ENCODE results near the gene GPR142.

Gene GPR142, protein sequence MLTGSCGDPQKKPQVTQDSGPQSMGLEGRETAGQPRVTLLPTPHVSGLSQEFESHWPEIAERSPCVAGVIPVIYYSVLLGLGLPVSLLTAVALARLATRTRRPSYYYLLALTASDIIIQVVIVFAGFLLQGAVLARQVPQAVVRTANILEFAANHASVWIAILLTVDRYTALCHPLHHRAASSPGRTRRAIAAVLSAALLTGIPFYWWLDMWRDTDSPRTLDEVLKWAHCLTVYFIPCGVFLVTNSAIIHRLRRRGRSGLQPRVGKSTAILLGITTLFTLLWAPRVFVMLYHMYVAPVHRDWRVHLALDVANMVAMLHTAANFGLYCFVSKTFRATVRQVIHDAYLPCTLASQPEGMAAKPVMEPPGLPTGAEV

DNA sequence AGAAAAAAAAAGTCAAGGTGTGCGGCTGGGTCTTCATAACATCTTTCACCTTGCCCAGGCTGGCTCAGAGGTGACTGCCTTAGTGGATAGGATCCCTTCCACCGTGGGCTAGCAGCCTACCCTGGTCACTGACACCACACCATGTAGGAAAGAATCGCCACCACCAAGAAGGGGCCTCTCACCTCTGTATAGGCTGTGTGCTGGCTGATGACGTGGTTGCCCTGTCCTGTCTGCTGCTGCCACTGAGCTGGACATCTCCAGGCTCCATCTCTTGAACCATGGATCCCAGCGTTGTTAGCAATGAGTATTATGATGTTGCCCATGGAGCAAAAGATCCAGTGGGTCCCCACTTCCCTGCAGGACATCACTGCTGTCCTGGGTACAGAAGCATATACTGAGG, at the start of gene GPR142:
Gene GPR142, plus strand, starts transcription at position 301 of the 400 bp plus-strand sequence. CDS start 2,035 bp downstream, outside the sequence.
- FAIRE-seq, result no peak

DNA sequence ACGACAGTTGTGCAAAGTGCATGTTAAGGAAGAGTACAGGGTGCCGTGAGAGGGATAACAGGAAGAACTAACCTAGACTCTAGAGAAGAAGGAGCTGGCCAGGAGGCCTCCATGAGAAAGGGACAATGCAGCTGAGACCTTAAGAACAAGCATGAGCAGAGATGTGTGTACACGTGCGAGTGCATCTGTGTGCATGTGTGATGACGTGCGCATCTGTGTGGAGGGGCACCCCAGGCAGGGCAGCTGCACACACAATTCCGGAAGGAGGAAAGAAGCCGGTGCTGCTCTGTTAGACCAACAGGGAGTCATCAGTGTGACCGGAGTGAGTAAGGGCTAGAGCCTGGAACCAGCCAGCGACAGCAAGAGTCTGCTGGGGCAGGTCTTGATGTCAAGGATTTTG, 48.9 kb upstream of the GPR142 start:
- no peak for FAIRE-seq

DNA sequence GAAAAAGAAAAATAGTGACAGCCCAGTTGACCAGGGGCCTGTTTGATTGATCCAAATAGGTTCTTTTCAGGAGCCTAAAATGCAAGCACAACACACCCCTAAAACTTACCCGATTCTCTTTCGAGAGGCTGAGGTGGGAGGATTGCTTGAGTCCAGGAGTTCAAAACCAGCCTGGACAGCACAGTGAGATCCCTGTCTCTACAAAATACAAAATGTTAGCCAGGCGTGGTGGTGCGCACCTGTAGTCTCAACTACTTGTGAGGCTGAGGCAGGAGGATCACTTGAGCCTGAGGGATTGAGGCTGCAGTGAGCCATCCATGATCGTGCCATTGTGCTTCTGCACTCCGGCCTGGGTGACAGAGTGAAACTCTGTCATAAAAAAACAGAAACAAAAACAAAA, 42.8 kb upstream of the GPR142 start:
- no peak for FAIRE-seq

DNA sequence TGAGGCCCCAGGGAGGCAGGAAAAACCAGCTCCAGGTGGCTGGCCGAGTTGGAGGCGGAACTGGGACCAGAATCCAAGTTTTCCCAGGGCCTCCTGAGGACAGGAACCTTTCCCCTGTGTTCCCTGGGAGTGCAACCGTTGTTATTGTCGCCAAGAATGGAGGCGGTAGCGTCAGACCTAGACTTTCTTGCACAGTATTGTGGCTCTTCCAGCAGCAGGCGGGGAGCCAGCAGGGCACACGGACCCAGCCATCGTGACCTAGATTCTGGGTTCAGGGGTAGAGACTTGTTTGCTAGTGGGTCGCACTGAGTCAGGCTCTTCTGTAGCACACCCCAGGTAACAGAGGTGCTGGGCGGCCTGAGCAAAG, 41.9 kb upstream of the GPR142 start:
- FAIRE-seq, result no peak

DNA sequence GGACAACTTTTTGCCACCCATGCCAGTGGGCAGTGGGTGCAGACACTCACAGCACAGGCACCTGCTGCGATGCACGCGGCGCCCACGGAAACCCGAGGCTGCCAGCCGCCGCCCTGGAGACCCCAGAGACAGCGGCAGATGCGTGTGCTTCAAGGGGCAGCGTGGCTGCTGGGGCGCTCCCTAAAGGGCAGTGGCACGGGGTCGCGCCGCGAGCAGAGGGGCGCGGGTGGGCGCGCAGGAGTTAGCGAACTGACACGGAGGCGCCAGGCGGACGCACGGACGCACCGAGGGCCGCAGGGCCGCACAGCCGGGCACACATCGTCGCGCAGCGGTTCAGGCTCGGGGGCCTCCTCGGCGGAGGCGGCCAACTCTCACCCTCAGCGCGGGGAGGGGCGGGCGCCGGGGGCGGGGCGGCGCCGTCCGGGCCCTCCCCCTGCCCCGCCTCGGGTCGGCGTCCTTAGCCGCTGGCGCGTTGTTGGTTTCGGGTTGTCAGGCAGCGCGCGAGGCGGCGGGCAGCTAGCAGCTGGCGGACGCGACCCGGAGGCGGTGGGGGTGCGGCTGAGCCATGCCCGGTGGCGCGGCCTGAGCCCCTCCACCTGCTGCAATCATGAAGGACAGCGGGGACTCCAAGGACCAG, 41.4 kb upstream of the GPR142 start, which contains the start of gene KIF19:
Gene KIF19, plus strand, starts transcription at position 484 of the 637 bp plus-strand sequence. Its CDS starts 124 bp downstream, at position 608.
- no peak for FAIRE-seq

DNA sequence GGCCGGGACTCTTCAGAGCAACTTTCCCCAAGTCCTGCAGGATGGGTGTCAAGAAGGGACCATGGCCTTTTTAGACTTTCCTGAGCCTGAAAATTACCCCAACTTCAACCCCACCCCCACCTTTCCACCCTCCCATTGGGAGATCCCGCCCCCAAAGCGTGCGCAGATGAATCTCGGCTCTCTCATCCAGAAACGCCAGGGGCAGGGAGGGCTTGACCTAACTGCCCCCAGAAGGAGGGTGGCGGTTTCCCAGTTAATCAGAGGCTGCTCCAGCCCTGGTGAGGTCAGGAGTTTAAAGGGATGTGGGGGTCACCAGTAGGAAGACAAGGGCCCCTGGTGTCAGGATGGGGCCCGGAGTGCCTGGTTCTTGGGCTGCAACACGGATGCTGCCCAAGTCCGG, 40.8 kb upstream of the GPR142 start:
- no peak for FAIRE-seq

DNA sequence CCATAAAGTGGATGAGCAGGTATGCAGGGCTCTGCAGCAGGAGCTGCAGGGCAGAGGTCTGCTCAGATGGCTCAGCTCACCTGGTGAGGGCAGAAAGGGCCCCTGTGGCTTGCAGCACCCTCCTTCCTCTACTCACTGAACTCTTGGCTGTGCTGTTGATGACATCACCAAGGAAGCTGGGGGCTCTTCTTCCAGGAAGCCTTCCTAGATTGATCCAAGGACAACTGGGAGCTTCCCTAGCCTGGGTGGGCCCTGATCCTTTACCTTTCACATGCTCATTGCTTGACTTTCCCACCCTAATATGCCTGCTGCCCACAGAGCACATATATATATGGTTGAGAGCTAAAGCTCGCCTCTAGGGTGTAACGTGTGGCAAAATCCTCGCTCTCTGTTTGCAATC, 38.8 kb upstream of the GPR142 start:
- no peak for FAIRE-seq

DNA sequence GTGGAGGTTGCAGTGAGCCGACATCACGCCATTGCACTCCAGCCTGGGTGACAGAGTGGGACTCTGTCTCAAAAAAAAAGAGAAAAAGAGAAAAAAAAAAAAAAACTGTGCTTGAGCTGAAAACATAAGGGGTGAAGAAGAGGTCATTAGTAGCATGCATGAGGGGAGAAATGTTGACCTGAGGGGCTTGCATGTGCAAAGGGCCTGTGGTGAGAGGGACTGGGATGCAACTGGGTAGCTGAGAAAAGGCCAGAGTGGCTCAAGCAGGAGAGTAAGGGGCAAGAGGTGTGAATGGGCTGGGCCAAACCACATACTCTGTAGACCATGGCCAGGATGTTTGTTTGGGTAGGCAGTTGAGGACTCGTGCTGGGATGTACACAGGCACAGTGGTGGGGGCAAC, 37.9 kb upstream of the GPR142 start:
- FAIRE-seq, result no peak

DNA sequence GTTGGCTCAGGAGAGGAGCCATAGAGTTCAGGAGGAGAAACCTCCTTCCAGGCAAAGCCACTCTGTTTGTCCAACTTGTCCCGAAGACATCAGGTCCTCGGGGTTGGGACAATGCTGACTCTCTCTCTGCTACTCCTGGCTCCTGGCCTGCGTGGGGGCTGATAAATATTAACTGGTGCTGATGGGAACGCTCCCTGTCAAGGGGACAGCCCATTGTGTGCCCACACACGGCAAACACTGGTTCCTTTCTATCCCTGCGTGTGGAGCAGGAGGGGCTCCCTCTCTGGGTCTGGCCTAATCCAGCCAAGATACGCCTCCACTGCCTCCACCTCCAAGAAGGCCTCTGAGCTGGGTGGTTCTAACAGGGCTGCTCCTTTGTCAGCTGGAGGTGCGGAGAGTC, 36.9 kb upstream of the GPR142 start:
- FAIRE-seq, result no peak

DNA sequence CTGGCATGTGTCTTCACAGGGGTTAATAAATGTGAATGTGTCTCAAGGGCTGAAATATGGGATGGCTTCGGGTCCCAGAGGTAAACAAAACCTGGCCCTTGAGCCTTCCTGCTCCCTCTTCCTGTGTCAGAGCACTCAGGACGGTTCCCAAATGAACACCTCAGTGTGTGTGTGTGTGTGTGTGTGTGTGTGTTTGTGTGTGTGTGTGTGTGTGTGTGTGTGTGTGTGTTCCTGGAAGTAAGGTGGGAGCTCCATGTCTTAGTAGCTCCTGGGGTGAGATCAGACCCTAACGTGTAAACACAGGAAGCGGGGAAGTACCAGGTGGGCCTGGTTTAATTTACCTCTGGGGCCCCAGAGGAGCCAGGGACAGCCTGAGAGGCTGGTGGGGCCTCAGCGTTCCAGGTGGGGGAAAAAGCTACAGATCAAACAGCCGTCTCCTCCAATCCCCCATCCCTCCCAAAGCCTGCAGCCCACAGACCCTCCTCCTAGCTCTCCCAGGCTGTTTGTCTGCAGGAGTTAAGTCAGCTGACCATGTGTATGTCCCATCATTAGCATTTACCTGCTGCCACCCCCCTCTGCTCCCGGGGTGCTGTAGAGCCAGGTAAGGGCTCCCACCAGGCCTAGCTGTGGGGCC, 35.2 kb upstream of the GPR142 start:
- no peak for FAIRE-seq

DNA sequence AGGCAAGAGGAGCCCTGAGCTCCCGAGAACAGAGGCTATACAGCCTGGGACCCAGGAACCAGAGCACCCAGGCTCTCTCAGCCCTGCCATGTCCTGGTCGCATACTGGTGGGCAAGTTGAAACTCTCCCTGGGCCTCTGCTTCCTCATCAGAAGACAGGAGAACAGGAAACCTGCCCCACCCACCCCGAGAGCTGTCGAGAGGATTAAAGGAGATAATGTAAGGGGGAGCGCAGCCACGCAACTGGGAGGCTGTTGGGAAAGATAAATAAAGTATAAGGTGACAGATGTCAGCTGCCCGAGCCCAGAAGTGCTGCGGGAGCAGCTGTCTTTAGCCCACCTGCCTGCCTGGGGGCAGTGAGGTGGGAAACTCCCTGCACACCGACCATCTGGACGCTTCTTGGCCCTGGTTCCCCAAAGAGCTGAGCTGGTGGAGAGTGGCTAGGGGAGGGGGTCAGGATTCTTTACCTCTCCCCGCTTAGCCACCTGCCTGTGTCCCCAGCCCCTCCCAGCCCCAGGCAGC, 34.5 kb upstream of the GPR142 start:
- no peak for FAIRE-seq

DNA sequence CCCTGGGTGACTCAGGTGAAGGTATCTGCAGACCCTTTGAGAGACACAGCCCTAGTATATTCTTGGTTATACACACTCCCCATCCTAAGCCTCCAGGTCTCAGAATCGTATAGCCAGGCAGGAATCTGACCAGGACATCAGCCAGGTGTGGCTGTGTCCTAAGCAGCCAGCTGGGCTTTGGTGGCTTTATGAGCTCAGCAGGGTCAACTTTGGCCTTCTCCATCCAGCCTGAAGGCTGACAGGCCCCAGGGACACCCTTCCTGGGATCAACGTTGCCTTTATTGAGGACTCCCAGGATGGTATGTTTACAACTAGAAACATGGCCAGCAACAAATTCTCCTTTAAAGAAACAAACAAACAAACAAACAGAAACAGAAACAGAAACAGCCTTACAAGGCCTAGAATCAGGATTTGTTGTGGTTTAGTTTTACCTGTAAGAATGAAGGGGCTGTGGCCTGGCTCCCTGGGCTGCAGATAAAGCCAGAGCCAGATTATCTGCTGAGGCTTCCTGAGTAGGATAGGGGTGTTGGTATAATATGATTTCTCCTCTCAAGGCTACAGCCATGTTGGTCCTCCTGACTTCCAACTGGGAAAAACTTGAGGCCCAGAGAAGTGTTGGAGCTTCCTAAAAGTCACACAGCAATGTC, 32.8 kb upstream of the GPR142 start:
- no peak for FAIRE-seq

DNA sequence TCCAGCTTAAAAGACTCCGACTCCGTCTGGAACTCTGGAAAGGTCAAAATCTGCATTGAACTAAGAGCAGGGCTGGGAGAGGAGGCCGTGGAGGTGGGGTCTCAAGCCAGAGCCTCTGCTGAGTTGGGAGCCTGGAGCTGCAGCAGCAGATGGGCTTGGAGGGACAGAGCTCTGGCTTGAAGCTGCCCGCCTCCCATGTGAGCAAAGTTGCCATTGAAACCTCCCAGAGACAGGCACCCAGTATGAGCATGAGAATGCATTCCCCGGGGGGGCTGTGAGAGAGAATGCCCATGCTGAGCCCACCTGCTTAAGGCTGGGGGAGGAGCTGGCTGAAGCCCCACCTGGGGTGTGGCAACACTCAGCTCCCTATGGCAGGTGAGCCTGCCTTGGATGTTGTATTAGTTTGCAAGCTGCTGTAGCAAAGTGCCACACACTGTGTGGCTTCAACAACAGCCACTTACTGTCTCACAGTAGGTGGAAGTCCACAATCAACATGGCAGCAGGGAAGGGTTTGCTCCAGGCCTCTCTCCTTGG, 31.7 kb upstream of the GPR142 start:
- FAIRE-seq, result no peak

DNA sequence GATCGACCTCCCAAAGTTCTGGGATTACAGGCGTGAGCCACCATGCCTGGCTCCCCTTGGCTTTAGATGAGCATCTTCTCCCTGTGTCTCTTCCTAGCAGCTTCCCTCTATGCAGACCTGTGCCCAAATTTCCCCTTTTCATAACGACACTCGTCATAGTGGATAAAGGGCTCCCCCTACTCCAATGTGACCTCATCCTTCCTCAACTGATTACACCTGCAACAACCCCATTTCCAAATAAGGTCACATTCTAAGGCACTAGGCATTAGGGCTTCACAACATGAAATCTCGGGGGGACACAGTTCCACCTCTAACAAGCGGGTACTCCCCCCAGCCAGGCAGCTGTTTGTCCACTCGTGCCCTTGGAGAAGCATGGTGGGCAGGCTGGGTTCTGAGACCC, 31.0 kb upstream of the GPR142 start:
- FAIRE-seq, result no peak

DNA sequence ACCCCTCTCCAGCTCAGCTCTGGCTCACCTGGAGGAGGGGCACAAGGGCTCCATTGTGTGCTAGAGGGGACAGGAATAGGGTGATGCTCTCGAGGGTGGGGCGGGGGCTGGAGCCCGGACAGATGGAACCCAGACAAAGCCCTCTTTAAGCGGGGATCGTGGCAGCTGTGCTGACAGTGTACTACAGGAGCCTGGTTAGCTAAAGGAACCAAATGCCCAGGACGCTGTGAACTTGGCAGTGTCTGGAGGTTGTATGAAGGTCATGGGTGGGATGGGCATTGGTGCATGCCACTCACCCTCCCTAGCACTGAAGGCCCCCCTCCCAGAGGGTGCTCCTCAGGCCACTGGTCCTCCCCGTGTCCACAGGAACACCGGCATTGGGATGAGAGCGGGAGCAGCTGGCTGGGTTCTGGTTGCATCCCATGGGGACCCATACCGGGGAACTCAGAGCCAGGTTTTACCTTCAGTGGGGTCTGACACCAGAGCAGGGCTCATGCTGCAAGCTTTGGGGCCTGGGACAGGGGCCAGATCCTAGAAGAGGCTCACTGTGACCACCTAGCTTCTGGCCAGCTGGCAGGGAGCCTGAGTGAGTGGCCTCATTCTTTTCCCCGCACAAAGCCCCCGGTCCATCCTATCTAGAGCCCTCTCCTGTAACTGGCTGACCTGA, 29.3 kb upstream of the GPR142 start:
- no peak for FAIRE-seq

DNA sequence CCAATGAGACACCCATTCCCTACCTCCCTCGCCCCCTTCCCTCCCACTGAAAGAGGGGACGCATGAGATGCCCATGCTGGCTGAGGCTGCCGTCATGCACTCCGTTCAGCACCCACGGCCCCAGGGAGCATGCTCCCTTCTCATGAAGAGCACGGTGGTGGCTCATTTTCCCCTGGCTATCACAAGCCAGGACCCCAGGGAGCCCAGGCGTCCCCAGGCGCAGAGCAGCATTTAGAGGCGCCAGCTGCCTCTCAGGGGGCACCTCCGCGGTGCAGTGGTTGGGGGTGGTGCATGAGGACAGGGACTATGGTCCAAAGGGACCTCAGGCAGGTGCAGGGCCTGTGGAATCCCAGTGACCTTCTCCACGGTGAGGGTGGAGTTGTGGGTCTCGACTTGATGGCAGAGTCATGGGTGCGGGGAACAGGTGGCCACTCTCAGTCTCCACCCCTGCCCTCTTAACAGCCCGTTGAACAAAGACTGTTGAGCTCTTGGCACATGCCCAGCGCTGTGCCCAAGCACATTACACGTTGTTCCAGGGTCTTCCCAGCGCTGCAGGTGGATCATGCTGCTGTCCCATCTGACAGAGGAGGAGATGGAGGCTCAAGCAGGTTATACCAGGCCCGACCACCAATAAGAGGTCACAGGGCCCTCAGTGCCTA, 27.6 kb upstream of the GPR142 start:
- FAIRE-seq, result no peak

DNA sequence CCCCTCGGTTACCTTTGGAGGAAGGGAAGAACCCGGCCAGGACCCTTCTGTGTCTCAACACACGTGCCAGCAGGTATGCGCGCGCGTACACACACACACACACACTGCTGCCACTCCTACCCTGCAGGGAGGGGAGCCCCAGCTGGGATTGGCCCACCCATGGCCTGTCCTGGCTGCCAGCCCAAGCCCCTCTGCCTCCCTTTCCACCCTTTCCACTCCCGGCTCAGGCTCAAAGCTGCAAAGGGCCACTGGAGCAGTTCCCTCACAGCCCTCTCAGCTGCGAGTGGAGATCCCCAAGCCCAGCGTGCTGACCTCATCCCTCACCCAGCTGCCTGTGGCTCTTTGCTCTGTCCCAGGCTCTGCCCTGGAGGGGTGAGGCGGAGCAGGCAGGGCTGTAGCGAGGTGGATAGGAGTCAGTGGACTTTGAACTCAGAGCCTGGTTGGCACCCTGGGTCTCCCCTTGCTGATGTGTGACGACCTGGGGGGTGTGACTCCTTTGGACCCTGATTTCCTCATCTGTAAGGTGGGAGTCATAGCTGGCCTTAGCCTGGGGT, 26.8 kb upstream of the GPR142 start:
- FAIRE-seq, result no peak

DNA sequence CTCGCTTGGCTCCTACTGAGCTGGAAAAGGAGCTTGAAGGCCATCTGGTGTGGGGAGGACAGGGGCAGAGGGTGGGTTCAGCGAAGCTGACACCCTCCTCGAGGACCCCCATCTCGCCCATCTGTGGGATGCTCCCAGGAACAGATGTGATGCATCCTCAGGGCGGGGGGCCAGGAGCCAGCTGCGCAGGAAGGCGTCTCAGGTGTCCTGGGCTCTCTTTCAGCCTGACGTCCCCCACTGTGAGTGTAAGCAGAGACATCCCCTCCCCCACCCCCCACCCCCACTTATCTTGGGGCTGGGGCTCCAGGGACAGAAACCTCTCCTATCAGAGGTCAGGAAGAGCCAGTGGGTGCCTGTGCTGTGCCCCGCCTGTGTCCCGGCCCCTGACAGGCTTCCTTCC, 25.1 kb upstream of the GPR142 start:
- FAIRE-seq, result no peak

DNA sequence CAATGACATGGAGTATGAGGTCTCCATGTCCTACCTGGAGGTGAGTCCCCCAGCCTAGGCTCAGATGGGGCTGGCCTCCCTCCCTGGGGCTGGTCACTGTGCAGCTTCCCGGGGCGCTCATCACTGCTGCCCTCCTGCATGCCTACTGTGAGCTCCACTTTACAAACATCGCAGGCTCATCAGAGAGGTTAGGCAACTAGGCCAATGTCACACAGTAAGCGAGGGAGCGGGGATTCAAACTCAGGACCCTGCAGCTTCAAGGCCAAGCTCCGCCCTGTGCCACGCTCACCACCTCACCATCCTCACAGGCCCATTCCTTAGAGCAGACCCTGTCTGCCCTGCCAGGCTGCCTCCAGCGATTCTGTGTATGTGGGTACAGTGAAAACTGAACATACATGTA, 24.2 kb upstream of the GPR142 start:
- no peak for FAIRE-seq

DNA sequence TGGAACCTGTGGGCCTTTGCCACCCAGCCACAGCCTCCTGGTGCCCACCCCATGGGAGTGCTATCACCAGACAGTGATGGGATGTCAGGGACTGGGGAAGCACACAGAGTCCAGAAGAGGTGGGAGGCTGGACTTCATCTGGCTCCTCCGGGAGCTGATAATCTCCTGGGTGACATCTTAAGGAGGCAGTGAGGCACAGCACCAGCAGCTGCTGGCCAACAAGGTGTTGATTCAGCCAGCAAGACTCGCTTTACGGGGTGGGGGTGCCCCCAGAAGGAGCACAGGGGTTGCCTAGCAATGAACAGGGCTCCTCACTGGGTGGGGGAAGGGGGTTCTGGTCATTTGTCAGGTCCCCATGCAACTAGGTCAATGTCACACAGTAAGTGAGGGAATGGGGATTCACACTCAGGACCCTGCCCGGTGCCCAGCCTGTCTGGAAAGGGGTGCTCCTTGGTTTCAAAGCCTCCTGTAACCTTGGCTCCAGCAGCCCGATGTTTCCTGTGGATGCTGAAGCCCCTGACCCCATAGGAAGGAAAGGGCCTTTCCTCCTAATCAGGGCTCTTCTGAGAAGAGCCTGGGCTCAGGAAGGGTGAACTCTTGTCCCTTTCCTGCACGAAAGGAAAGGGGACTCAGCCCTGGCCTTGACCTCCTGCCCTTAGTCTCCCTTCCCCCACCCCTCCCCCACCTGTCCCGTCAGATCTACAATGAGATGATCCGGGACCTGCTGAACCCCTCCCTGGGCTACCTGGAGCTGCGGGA, 23.6 kb upstream of the GPR142 start:
- FAIRE-seq, result no peak

DNA sequence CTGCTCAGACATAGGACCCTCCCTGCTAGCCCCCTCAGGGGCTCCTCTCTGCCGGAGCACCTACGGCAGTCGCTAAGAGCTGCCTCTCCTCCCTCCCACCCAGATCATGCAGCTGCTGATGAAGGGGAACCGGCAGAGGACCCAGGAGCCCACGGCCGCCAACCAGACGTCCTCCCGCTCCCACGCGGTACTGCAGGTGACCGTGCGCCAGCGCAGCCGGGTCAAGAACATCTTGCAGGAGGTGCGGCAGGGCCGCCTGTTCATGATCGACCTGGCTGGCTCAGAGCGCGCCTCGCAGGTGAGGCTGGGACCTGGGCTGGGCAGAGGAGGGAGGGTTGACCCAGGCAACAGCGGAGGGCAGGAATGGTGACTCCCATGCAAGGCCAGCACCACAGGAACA, 22.6 kb upstream of the GPR142 start:
- no peak for FAIRE-seq
